Hepatocyte (in vitro differentiated cells): ENCODE results near the gene TBC1D1.

Source experiments
- CTCF ChIP-seq: fragments of 200-600 bp; sonication (generic); IDR thresholded peaks from 2 replicates; pipeline ENCODE4 v1.5.1; 2016; ENCODE audit warnings: antibody characterized with exemption, mild to moderate bottlenecking; ENCODE audit not compliant: poor library complexity
- EZH2 ChIP-seq: fragments of 200-600 bp; sonication (generic); IDR thresholded peaks from 2 replicates; pipeline ENCODE4 v1.6.1; 2016; ENCODE audit warnings: antibody characterized with exemption, mild to moderate bottlenecking, borderline replicate concordance

- TF ChIP-seq CTCF (no peak), EZH2 (no peak)
Measured at GRCh38 chr4:37999965-38000364, 109.1 kb downstream of the TBC1D1 start.
